GM15510 (cell line): ENCODE results near the gene CRHR1.

Experiments used
- POLR2A ChIP-seq: IDR thresholded peaks from 3 replicates; pipeline ENCODE4 v1.6.1; 2011; ENCODE audit warnings: borderline replicate concordance; ENCODE audit not compliant: insufficient read length; ENCODE audit errors: extremely low read depth

Gene CRHR1

GRCh38 chr17:45836047-45837044 lies 52.2 kb downstream of the CRHR1 start:
- no peak for TF ChIP-seq POLR2A

- no peak for TF ChIP-seq POLR2A
Observed at GRCh38 chr17:45837187-45837586, 53.1 kb downstream of the CRHR1 start.

GRCh38 chr17:45837603-45838002 lies 53.5 kb downstream of the CRHR1 start:
- no peak for TF ChIP-seq POLR2A

GRCh38 chr17:45838751-45839295 lies 54.7 kb downstream of the CRHR1 start:
- no peak for TF ChIP-seq POLR2A

- TF ChIP-seq POLR2A = no peak
Observed at GRCh38 chr17:45839442-45839841, 55.3 kb downstream of the CRHR1 start.

- no peak for TF ChIP-seq POLR2A
Observed at GRCh38 chr17:45841186-45841585, 57.1 kb downstream of the CRHR1 start.

GRCh38 chr17:45841883-45842525 lies 57.9 kb downstream of the CRHR1 start:
- no peak for TF ChIP-seq POLR2A

GRCh38 chr17:45843722-45844121 lies 59.6 kb downstream of the CRHR1 start:
- no peak for TF ChIP-seq POLR2A

- TF ChIP-seq POLR2A = no peak
Observed at GRCh38 chr17:45844695-45845375, 60.7 kb downstream of the CRHR1 start, which contains the start of gene SPPL2C. Gene SPPL2C (plus strand): TSS chr17:45844881. CDS start chr17:45844907, 26 bp downstream.

- no peak for TF ChIP-seq POLR2A
Observed at GRCh38 chr17:45845376-45846185, 61.5 kb downstream of the CRHR1 start.

GRCh38 chr17:45846223-45846622 lies 62.1 kb downstream of the CRHR1 start:
- TF ChIP-seq POLR2A = no peak

GRCh38 chr17:45846646-45847045 lies 62.5 kb downstream of the CRHR1 start:
- TF ChIP-seq POLR2A = no peak

GRCh38 chr17:45847101-45847500 lies 63.0 kb downstream of the CRHR1 start:
- no peak for TF ChIP-seq POLR2A

GRCh38 chr17:45847747-45848146 lies 63.6 kb downstream of the CRHR1 start:
- TF ChIP-seq POLR2A = no peak
